Fibroblast of mammary gland (primary cell): ENCODE results near the gene NR1D2.

ENCODE experiments used
- DNase-seq: peaks from one replicate; pipeline ENCODE4 v3.0.0-alpha.2; 2010; ENCODE audit warnings: low read depth
- H3K4me3 ChIP-seq: 2 replicates; pipeline ENCODE4 v1.5.1; 2011; ENCODE audit warnings: low read depth, mild to moderate bottlenecking, low read length, moderate library complexity; ENCODE audit not compliant: control insufficient read depth
- TF ChIP-seq, protein P1 (sequence below): conservative IDR thresholded peaks from 2 replicates; pipeline ENCODE4 v1.5.1; 2011; ENCODE audit warnings: low read depth, low read length, inconsistent platforms; ENCODE audit not compliant: control insufficient read depth, insufficient read depth

NR1D2 gene

DNA sequence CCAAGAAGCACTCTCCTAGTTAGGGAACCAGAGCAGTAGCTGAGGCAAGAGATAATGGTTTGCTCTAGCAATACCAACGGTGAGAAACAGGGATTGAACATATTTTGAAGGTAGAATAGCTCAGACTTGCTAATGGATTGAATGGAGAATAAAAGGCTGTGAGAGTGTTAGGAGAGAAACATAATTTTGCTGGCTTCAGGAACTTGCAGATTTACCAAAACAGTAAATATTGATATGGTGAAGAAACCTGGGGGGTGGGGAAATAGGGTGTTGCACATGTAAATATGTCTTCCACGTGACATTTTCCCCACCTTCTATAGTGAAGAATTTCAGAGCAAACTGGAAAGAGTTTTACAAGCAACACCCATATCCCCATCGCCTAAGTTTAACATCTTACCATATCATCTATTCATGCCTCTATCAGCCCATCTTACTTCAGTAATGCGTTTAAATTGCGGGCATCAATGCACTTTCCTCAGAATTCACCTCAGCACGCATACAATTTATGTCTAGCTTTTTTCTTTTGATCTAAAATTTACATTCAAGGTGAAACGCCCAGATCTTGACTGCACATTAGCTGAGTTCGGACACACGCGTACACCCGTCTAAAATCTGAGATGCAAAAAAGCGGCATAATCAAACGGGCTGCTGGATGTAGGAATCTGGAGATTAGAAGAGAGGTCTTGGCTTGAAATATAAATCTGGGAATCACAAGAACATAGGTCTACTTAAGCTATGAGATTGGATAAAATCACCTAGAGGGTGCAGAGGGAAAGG is 891 bp upstream of the NR1D2 start:
- H3K4me3 ChIP-seq, result peak overlapping the region; percentile 79
- DNase-seq, result no peak

DNA sequence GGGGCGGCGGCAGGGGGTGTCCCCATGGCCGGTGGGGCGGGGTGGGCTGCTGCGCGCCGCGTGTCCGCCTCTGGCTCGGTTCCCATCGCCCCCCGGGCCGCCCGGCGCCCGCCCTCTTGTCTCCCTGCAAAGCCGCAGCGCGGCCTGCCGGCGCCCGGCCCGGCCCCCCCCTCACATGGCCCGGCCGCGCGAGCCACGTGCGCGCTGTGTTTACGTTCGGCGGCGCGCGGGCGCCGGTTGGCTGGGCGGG is 502 bp downstream of the NR1D2 start:
- TF ChIP-seq, protein P1, sequence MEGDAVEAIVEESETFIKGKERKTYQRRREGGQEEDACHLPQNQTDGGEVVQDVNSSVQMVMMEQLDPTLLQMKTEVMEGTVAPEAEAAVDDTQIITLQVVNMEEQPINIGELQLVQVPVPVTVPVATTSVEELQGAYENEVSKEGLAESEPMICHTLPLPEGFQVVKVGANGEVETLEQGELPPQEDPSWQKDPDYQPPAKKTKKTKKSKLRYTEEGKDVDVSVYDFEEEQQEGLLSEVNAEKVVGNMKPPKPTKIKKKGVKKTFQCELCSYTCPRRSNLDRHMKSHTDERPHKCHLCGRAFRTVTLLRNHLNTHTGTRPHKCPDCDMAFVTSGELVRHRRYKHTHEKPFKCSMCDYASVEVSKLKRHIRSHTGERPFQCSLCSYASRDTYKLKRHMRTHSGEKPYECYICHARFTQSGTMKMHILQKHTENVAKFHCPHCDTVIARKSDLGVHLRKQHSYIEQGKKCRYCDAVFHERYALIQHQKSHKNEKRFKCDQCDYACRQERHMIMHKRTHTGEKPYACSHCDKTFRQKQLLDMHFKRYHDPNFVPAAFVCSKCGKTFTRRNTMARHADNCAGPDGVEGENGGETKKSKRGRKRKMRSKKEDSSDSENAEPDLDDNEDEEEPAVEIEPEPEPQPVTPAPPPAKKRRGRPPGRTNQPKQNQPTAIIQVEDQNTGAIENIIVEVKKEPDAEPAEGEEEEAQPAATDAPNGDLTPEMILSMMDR, result no peak
- H3K4me3 ChIP-seq, result peak overlapping the region; percentile 44
- DNase-seq, result no peak

More for the DNA sequence above, 891 bp upstream of the NR1D2 start:
- TF ChIP-seq, protein P1, result no peak

DNA sequence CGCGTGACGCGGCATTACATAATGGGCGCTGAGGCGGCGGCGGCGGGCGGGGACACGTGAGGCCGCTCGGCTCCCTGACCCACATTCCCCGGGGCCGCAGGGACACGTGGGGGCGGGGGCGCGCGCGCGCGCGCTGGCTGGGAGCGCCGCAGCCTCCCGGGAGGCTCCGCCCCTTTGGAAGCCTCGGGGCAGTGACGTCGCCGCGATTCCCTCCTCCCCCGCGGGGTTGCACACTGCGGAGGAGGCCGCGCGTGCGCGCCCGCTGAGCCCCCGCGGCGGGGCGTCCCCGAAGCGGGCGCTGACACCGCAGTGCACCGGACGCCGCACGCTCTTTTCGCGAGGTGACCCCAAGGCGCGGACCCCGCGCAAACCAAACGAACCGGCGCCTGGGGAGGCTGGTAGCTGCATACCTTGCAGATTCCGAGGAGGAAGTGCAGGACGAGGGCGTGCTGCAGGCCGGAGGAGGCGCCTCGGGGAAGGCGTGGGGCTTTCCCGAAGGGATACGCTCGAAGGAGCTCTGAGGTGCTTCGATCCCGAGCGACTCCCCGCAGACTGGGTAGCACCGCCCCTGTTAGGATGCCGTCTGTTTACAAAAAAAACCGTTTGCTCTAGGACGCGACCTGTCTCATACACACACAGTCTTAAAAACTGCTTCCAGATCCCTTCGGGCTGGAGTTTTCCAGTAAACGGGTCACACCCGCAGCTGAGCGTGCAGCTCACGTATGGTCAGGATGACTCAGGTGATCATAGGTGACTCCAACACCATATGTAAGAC is 1.0 kb downstream of the NR1D2 start:
- peak overlapping the region; percentile 74 for H3K4me3 ChIP-seq
- DNase-seq, result peak; percentile 92
- TF ChIP-seq, protein P1, result no peak

DNA sequence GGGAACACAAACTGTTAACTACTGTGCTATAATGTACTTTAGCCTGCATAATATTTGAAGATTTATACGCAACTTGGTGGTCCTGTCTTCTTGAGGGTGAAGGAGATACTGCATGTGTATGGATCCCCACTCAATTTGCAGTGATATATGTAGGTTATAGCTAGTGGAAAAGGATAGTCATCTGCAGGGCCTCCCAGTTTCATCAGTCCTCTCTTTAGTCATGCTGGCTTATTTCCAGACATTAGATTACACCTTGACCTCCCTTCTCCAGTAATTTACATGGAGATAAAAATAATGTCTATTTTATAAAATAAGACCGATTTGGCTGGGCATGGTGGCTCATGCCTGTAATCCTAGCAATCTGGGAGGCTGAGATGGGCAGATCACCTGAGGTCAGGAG is 3.7 kb downstream of the NR1D2 start:
- peak; percentile 57 for DNase-seq
- TF ChIP-seq, protein P1, result no peak
- H3K4me3 ChIP-seq, result no peak overlapping the region

DNA sequence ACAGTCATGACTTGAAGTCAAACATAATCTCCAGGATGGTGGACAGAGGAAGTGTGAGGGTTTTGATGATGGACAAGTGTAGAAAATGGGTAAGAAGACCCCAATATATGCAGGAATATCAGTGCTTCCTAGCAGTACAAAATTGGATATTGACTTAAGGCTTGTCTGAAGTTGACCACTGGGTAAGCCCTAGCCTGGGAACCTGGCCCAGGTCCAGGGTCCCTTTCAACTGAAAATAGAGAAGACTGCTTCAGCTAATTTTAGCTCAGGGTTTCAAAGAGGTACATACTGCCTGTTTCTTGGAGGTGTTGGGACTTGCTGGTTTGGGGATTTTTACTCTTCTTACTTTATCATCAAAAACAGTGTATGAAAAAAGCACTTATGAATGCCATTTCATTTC is 4.7 kb downstream of the NR1D2 start:
- DNase-seq, result no peak
- TF ChIP-seq, protein P1, result no peak
- H3K4me3 ChIP-seq, result no peak overlapping the region

DNA sequence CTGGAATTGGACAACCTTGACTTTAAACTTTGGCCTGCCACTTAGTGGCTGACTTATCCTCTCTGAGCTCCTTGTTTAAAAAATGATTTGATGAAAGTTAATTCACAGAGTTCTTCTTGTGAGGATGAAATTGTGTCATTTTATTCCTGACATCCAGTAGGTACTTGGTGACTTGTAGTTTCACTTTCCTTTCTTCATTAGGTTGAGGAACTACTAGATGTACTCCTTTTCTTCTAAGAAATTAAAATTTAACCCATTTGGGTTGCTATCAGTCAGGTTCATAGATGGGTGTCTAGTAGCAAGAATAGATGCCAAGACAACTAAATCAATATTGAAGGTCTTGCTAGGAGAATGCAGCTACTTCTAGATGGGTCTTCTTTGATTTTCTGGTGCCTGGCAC is 5.2 kb downstream of the NR1D2 start:
- TF ChIP-seq, protein P1, result no peak
- no peak for DNase-seq
- no peak overlapping the region for H3K4me3 ChIP-seq
